HG03439 (cell line): ENCODE data around the gene TAF11.
"Not testable (repeated sequence)": the region's sequence is repeated elsewhere in the genome, so short reads cannot be mapped to it uniquely, and the experiment has no call there.

Source experiments
- ATAC-seq: cut with Tn5 transposase; IDR thresholded peaks from one replicate; pipeline ENCODE4 v1.9.1; 2021; ENCODE audit warnings: mild to moderate bottlenecking, moderate library complexity; ENCODE audit not compliant: unreplicated experiment

The TAF11 gene

GRCh38 chr6:34906826-34907225, 19.0 kb upstream of the TAF11 start:
- no peak for ATAC-seq

GRCh38 chr6:34904990-34905613, 17.3 kb upstream of the TAF11 start:
- no peak for ATAC-seq

DNA sequence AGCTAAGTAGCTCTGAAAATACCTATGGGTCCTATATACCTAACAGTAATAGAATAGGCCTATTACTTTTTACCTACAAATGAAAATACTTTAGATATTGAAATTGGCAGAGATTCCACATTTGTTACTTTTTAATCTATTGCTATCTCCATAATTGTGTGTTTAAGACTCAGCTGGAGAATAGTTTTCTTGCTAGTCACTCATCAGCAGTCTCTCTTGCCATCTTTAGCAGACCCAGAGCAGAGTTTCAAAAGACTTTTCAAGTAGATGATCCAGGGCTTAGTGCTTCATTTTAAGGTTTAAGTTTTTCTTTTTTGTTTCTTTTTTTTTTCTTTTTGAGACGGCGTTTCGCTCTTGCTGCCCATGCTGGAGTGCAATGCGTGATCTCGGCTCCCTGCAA, 14.1 kb upstream of the TAF11 start:
- ATAC-seq, result no peak

GRCh38 chr6:34900321-34901031, 12.6 kb upstream of the TAF11 start:
- no peak for ATAC-seq

DNA sequence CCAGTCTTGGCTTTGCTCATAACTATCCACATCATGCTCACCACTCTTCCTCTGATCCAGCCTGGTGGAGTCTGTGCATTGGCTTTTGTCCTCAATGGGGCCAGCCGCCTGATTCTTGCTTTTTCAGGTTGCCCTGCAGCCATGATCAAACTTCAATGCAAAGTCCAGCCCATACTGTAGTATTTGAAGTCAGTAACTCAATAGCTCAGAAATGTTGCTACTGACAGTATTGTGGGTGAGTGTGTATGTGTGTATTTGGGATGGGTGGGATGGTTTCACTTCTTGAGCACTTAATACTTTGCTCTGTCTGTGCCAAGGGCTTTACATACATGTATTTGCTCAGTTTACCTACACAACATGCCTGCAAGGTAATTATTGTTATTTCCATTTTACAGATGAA, 11.9 kb upstream of the TAF11 start:
- ATAC-seq, result not testable (repeated sequence)

DNA sequence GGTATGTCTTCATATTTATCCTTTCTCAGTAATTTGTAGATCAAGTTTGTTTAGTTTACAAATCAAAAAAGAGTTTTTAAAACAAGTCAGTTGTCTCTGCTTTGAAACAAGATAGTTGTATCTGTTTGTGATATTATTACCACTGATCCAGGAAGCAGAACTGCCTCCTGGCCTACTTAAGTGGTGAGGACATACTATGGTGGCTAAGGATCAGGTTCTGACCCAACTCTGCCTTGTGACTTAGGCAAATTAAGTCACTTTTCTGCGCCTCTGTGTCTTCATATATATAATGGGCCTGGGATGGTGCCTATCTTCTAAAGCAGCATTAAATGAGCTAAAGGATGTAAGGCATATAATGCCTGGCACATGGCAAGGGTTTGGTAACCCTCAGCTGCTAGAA, 9.9 kb upstream of the TAF11 start:
- ATAC-seq, result no peak

- no peak for ATAC-seq
These were observed 9.3 kb upstream of the TAF11 start for GRCh38 chr6:34897130-34897529.

- ATAC-seq, result no peak
These were observed 6.9 kb upstream of the TAF11 start for GRCh38 chr6:34894693-34895092.

GRCh38 chr6:34891296-34891695, 3.5 kb upstream of the TAF11 start:
- no peak for ATAC-seq

GRCh38 chr6:34890533-34890925, 2.7 kb upstream of the TAF11 start:
- ATAC-seq, result no peak

GRCh38 chr6:34888874-34889555, 1.2 kb upstream of the TAF11 start, which contains the start of gene ANKS1A:
Gene ANKS1A (plus strand): TSS chr6:34889255. CDS start chr6:34889403, 148 bp downstream.
- peak; percentile 59 for ATAC-seq

DNA sequence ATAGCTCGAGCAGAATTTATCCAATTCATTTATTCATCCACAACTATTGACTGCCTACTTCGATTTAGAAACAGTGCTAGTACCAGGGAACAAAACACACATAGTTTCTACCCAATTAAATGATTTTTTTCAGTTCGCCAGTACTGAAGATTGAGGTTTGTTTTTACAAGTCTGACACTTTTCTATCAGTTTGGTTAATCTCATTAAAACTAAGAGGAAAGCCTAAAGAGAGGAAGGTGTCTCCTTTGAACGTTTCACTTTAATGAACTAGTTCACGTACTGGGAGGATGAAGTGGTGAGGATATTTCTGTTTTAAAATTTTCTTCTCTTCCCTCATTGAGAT, 643 bp upstream of the TAF11 start:
- no peak for ATAC-seq

GRCh38 chr6:34885837-34886236, 2.0 kb downstream of the TAF11 start:
- ATAC-seq, result not testable (repeated sequence)

DNA sequence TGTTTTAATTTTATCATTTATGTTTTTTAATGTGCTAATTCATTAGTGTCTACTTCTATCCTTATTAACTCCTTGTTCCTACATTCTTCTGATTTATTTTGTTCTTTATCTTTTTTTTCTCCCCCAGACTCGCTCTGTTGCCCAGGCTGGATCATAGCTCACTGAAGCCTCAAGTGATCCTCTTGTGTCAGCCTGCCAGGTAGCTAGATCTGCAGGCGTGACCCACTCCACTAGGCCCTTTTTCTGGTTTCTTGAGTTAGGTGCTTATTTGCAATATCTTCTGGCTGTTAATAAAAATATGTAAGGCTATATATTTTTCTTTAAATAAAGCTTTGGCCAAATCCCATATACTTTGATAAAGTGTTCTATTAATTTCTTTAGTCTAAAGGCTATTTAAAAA, 2.8 kb downstream of the TAF11 start:
- ATAC-seq, result no peak

- not testable (repeated sequence) for ATAC-seq
These were observed 3.8 kb downstream of the TAF11 start for GRCh38 chr6:34884073-34884472.

DNA sequence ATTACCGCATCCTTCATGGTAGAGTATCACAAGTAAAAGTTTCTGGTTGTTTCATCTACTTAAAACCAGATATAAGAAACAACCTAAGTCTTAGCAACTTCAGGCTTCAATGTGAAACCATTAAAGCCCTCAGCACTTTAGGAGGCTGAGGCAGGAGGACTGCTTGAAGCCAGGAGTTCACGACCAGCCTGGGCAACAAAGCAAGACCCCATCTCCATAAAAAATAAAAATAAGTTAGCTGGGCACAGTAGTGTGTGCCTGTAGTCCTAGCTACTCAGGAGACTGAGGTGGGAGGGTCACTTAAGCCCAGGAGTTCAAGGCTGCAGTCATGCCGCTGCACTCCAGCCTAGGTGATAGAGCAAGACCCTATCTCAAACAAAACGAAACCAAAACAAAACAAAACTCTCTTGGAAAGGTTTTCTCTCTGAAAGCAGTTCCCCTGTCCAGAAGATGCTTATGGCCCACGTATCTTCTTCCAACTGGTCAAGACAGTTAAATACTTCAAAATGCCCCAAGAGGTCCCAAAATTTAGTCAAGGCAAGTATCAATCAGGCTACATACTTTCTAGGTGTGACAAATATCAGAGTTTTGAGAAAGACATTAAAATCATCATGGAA, 9.9 kb downstream of the TAF11 start:
- ATAC-seq, result no peak

DNA sequence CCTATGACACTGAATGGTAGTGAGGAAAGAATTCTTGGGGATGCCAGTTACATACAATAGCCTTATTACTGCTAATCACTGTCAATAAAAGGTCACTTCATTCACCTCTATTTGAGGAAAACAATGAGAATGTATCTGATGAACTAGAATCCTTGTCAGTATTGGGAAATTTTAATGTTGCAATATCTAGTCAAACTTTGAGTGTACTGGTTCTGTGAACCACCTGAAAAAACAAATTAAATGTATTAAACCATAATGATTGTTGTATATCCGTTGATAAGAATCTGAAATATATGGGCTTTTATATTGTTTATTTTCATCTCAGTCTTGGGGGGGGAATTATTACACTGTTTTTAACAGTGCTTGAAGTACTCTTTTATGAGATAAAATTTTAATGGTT, 10.6 kb downstream of the TAF11 start:
- no peak for ATAC-seq

DNA sequence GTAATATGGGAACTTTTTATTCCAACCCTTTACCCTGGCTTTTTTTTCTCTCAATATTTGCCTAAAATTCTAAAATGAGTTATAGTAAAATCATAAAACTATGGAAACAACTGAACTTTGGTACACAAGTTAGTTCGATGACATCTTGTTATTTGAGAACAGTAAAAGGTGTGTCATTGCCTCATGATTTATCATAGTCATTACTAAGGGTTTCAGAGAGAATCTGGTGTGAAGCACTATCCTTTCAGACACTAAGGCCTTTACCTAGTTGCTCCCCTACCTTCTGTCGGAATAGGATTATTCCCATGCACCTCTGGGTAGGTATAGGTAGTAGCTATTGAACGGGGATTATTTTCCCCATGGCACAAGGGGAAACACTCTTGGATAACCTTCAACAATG, 11.4 kb downstream of the TAF11 start:
- no peak for ATAC-seq

DNA sequence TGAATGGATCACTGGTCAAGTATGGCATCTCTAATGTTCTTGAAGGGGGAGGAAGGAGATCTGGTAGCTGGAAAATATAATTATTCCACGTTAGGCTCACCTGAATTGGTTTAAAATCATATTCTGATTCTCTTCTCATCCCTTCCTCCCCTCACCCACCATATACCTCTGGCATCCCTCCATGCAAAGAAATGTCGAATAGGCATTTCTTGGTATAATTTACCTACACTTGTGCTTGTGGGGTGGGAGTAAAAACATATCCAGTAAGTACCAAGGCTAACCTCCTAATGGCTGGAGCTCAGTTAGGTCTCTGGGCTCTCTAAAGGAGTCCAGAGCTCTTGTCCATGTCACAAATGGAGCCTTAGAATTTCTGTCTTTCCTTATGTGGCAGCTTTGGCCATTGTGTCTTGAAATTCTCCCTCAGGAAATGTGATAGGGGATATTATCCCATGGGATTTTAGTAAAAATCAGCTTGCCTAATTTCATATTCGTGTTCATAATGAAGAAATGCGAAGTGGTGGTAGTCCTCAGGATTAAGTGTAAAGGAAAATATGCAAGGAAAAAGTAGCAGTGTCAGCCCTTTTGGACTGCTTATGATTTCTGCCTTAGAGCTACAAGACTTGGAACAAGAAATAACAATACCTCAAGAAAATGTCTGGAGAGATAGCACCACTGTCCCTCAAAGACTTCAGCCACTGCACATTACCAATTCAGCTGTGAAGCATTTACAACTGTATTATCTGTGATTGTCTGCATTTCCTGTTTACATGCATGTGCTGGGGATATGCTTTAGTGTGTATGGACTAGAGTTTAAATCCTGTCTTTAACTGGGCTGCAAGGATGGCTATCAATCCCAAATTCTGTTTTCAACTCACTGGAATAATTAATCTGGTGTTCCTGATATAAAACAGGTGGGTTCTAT, 12.3 kb downstream of the TAF11 start:
- ATAC-seq, result no peak

DNA sequence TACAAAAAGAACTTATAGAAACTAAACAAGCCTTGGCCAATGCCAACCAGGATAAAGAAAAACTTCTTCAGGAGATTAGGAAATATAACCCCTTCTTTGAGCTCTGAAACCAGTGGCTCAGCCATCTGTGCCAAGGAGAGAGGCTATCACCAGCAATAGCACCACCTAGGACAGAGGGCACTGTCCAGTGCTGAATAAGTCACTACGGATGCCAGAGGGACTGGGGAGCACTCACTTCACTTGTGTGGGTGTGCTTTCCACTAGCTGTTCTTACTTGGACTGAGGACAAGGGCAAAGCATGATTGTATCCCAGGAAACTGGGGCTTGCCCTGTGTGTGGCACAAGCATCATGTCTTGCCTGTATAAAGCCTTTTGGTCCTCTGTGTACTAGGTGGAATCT, 15.5 kb downstream of the TAF11 start:
- no peak for ATAC-seq

DNA sequence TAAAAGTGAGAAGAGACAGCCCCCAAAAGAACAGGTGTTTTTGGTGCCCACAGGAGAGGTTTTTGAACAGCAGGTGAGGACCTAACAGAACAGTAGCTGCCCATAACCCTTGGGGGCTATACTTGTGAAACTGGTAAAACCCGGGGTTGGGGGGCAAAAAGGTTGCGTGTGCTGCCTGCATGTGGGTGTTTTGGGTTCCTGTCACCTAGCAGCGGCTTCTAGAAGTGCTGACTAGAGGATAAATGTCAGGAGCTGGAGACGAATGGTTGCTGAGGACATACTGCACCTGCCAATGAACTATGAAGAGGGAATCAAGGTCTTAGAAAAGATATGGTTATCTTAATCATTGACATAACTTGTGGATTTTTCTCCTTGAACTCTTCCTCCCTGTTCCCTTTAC, 16.0 kb downstream of the TAF11 start:
- ATAC-seq, result no peak
